ENCODE measurements around the gene TPST2. TPM values are rescaled to one million over a fixed set of nuclear protein-coding genes. Genes with fewer than 3 reads are reported as not detected.

Gene TPST2
- 10 to 100 TPM; 30.7 to 31.3 TPM for total RNA-seq

DNA sequence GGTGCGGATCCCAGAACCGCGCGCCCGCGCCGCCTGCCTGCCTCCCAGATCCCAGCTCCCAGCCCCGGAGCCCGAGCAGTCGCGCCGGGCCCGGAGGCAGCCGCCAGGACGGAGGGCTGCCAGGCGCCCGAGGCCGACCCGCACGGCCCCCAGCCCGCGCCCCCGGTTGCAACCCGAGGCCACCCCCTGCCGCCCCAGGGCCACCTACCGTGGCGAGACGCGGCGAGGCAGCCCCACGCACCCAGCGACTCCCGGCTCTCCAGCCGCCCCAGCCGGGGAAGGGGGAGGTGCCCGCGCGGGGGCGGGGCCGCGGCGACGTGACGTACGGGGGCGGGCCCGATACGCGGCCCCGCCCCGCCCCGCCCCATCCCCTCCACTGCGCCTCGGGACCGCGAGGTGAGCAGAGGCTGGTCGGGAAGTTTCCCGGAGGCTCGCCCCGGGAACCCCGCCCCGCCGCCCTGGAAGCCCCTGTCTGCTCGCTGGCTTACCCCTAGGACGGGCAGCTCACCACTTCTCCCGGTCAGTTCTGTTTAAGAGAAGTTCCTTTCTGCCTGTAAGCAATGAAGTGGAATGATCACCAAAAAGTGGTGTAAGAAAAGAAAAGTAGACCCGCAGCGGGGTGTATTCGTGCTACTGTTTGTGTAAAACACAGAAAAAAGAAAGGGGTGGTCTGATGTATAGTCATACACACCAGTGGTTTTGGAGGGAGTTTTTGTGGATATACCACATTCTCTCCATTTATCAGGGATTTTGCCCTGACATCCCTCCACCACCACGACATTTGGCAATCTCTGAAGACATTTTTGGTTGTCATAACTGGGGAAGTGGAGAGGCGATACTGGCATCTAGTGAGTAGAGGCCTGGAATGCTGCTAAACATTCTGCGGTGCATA, at the start of gene TPST2:
Gene TPST2 (minus strand): TSS at position 288 of the 892 bp plus-strand sequence. CDS start 48,502 bp downstream, outside the sequence.

DNA sequence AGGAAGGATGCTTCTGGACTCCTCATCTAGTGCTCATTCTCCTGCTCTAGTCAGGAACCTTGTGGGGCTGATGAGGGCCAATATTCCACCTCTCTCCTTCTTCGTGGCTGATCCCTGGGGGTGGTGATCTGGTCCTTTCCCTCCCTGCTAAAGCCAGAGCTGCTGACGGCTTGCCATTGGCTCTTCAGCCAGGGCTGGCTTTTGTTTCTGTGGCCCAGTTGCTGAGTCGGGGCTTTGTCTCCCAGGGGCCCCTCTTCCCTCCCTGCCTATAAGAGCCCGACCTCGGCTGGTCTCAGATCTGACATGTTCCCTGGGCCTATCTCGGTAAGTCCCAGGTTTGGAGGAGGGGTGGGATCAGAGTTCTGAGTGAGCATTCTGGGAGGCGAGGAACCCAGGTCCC, 31.7 kb upstream of the TPST2 start, which contains the start of gene CRYBA4:
Gene CRYBA4 (plus strand): TSS at position 301 of the 400 bp plus-strand sequence. CDS start 634 bp downstream, outside the sequence.

DNA sequence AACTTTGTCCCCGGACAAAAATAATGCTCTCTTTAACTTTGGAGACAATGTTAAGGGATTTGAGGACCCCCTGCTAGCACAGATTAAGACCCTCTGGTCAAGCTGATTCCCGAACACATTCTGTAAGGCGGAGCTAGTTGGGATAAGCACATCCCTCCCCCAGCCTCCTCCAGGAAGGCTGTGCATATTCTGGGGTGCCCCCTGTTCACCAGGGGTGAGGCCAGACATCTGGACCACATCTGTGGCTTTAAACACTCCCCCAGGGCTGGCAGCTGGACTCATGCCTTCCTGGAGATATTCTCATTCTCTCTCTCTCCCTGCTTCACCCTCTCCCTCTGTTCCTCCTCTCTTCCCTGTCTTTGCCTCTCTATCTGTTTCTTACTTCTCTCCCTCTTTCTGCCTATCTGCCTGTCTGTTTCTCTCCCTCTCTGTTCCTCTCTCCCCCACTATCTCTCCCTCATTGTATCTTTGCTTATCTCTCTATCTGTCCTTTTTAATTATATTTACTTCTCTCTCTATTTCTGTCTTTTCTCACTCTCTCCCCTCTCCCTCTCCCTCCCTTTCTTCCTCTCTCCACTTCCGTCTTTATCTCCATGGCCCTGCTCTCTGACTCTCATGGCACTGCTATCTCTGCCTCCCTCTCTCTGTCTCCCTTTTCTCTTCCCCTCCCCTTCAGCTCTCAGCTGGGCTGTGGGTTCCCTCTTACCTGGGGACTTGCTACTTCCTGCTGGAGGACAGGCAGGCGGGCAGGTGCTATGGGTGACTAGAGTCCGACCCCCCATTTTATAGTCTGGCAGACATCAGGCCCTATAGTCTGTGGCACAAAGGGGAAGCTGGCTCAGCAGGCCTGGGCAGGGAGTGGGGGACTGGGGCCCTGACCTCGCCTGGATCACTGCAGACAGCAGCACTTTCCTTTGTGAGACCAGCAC, 27.6 kb upstream of the TPST2 start, which contains the start of gene CRYBB1:
Gene CRYBB1 (minus strand): TSS at position 757 of the 929 bp plus-strand sequence. CDS start 1,708 bp downstream, outside the sequence.

DNA sequence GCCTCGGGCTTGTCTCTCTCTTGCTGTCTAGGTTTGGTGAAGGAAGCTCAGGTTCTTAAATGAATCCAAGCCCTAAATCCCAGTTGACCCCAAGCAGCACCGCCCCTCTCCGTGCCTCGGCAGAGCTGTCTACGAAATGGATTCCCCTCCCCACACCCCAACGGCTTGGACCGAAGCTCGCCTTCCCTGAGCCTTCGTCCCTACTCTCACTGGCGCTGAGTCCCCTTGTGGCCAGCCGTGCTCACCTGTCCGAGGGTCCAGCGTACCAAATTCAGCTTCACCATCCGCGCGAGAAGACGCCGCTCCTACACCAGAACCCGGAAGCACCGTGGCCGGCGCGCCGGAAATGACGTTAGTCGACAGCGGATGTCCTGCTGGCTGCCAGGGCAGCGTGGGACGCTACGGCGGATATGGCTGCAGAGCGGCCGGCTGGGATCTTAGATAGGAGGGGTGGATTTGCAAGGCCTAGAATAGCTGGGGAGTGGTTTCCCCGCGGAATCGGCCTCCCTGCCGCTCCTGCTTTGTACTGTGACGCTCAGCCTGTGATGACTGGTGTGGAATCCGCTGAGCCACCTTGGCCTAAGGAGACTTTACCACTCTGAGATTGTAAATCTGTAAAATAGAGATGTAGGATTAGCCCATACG, 77.7 kb downstream of the TPST2 start, which contains the start of gene TFIP11:
Gene TFIP11 (minus strand): TSS at position 325 of the 645 bp plus-strand sequence. CDS start 2,201 bp downstream, outside the sequence.

DNA sequence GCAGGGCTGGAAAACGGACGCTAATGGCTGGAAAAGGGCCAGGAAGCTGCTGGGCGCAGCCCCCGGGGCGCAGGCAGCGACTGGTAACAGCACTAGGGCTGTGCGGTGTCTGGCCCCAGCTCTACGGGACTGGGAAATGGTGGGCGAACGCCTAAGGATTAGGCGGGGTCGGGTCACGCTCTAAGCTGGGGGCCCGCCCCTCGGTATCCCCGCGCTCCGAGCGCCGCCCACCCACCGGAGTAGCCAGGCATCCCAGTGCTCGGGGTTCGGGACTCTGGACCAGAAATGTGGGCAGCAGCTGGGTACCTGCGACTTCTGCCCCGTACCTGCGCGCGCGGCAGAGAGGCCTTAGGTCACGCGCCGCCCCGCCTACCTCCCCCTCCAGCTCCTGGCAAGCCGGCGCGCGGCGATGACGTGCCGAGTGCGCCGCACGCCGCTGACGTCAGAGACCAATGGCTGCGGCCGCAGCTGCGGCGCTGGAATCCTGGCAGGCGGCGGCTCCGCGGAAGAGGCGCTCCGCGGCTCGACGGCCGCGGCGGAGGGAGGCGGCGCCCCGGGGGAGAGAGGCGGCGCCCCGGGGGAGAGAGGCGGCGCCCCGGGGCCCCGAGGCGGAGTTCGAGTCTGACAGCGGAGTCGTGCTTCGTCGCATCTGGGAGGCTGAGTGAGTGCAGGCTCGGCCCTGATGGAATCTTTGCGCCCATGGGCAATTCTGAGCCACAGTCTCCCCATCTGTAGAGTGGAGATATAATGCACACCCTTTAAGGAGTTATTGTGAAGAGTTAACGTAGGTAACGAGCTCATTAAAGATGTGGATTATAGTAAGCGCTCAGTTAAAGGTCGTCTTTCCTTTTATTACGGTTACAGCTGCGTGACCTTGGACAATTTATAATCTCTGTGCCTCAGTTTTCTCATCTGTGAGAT, 106.2 kb downstream of the TPST2 start, which contains the start of the genes HPS4 and SRRD:
Gene HPS4 (minus strand): TSS at position 345 of the 921 bp plus-strand sequence. CDS start 2,021 bp downstream, outside the sequence.
Gene SRRD (plus strand): TSS at position 439 of the 921 bp plus-strand sequence. CDS start 14 bp downstream, at position 453.

Small RNAs within 50 kb of the gene (microRNA-seq; reads per million reads assigned to microRNA genes)
- 7.9 reads per million, percentile 37 among the genes with 10 or more reads in this experiment for gene MIR548J (ENCODE audit: borderline microRNAs expressed, borderline replicate concordance)

Other genes starting within 250 kb of the TPST2 start
- gene ASPHD2, start 160.9 kb downstream of the TPST2 start, total RNA-seq = 1 to 10 TPM; 8.6 to 8.8 TPM
- 10 to 100 TPM; 33.3 to 35.1 TPM for gene HPS4, start 106.3 kb downstream of the TPST2 start, total RNA-seq
- 10 to 100 TPM; 14.7 to 18.0 TPM for gene SRRD, start 106.3 kb downstream of the TPST2 start, total RNA-seq
- 10 to 100 TPM; 50.0 to 52.8 TPM for gene TFIP11, start 77.7 kb downstream of the TPST2 start, total RNA-seq
- gene CRYBB1, start 27.9 kb upstream of the TPST2 start, total RNA-seq = not detected
- gene CRYBA4, start 31.8 kb upstream of the TPST2 start, total RNA-seq = not detected
- 10 to 100 TPM; 72.7 to 82.3 TPM for gene MIAT, start 67.5 kb upstream of the TPST2 start, total RNA-seq

Measured in activated naive CD4-positive, alpha-beta T cell treated with anti-CD3 and anti-CD28 coated beads, Interleukin-2, amount 10 ng/mL, durations not matched to agents 5 hours and 36 hours (primary cell).